GM18505 (cell line): ENCODE measurements around the gene MYBPH.

ENCODE experiments used
- ATAC-seq: cut with Tn5 transposase; IDR thresholded peaks from one replicate; pipeline ENCODE4 v1.9.1; 2021; ENCODE audit not compliant: unreplicated experiment
- POLR2A ChIP-seq: IDR thresholded peaks from 4 replicates; pipeline ENCODE4 v1.6.1; 2011; ENCODE audit warnings: borderline replicate concordance; ENCODE audit not compliant: insufficient read depth, insufficient read length; ENCODE audit errors: extremely low read depth

MYBPH gene

DNA sequence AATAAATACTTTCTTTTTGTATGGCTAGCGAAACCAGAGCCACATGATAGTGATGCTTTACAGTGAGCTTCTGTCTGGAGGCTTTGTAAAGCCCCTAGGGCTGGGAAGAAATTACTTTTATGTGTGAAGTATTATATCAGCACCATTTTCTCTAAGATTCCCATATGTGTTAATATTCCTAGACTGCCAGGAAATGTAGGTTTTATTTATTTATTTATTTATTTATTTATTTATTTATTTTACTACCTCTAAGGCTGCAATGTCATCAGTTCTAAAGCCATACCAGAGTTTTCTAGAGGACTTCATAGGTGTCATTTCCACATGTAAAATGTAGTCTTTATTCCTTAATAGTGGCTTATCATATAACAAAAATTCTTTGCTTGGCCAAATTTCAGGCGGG lies 15.3 kb upstream of the MYBPH start:
- no peak for ATAC-seq
- no peak for TF ChIP-seq POLR2A

DNA sequence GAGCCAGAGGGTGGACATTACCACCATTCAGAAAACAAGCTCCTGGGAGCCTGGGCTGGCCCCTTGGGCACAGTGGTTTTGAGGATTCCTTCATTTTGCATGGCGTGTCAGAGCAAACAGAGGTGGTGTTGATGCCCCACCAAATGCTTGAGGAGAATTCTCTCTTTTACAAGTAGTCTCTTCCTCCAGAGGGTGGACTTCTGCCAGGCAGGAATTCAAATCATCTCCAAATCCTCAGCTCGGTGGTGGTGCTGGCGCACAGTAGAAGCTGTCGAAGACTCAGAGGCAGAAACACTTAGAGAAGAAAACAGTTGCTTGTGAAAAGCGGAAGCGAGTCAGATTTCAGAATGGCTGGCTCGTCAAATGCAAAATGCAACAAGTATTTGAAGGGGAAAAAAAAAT lies 14.3 kb upstream of the MYBPH start:
- no peak for TF ChIP-seq POLR2A
- ATAC-seq = no peak

DNA sequence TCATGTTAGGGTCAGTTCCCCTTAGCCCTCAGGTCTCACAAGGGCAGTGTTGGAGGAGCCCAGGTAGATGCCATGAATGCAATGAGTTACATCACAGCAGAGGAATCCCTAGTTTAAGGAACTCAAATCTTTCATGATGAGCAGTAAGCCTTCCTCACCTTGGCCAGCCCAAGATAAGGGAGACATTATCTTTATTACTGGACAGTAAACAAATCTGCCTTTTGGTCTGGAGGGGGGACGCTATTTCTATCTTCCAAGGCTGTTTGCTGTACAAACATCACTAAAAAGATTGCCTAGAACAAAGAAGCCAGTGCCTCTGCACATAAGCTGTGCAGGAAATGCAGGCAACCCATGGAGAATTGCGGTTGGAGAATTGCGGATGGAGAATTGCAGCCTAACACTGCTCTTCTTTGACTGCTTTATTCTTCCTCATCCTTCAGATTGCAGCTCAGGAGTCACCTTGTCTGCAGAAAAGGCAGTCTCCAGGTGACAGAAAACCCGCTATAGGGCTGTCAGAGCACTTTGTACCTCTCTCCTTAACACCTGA lies 13.1 kb upstream of the MYBPH start:
- no peak for ATAC-seq
- no peak for TF ChIP-seq POLR2A

DNA sequence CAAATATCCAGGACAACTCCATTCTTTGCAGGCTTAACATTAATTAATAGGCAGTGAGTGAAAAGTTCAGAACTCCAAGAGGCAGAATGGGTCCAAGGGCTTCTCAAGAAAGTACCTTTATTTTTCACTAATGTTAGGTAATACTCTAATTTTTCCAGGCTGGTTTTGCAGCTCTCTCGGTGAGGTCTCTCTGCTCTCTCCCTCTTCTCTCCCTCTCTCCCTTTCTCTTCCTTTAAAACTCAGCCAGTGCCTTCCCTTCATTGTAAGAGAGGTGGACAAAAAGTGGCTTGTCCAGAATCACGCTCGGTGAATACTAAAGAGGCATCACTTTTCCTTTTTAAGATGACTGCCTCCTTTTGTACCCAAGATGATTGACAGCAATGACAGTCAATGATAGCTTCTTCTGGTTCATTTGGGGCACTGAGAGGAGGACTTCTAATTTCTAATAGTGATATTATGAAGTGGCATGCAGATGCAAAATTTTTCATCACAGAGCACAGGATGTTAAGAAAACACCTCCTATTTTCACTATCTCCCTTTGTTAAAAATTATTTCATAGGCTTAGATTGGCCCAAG lies 12.2 kb upstream of the MYBPH start:
- no peak for TF ChIP-seq POLR2A
- no peak for ATAC-seq

DNA sequence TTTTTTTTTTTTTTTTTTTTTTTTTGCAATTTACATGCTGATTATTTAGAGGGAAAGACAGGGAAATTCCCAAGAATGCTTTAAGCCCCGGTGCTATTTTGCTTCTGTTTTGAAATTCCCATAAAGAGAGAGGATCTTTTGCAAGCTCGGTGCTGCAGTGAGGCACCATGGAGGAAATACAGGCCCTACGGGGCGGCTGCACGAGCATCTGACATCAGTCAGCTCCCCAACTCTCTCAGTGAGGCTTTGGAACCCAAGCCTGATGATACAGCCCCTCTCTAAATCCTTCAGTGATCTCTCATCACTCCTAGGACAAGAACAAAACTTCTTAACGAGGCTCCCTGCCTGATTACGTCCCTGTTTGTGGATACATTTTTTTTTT lies 11.7 kb upstream of the MYBPH start:
- no peak for ATAC-seq
- TF ChIP-seq POLR2A = no peak

DNA sequence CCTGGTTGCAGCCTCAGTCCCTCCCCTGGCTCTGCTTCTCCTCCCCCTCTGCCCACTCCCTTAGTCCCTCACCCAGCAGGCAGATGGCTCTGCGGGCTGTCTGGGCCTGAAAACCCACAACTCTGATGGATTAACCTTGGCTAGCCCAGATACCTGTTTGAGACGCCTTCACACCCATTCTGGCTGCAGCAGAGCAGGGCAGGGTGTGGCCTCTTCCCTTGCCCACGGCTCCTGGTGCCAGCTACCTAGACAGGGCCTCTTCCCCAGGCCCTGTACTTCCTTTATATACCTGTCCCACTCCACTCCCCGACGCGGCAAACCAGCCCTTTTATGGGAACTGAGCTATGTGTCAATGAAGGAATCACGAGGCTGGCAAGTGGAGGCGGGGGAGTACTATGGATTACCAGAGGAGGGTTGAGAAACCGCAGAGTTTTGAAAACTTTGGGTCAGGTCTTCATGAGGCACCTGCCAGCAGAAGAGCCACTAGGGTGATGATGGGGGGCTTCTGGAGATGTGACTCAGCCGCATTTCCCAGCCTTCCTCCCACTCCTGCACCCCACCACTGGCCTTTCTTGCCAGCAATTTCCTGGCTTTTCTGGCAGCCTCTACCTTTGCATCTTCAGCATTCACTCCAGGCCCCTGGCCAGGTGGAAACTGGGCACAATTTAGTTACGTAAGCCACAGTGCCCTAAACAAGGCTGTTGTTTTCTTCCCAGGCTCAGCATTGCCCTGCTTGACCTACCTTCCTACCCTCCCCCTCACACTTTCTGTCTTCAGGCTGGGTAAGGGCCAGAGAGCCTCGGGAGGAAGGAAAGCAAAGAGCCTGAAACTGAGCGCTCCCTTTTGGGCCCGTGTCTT lies 11.0 kb upstream of the MYBPH start, which contains the start of gene CHI3L1:
TSS of gene CHI3L1 (minus strand) at position 259 of the 858 bp plus-strand sequence. CDS start at position 178, 81 bp downstream.
- no peak for ATAC-seq
- TF ChIP-seq POLR2A = no peak

DNA sequence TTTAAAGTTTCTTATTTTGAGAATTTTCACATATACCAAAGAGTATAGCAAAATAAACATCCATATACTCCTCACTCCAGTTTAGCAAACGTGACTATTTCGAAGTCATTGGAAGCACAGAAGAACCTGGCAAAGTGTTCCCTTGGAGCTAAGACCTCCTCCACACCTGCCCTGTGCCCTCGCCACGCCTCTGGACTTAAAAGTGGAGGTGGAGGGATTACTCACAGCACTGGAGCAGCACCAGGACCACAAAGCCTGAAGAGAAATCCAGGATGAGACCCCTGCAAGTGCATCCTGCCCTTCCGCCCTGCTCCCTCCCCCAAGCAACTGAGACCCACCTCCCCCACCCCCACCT lies 10.4 kb upstream of the MYBPH start:
- TF ChIP-seq POLR2A = no peak

DNA sequence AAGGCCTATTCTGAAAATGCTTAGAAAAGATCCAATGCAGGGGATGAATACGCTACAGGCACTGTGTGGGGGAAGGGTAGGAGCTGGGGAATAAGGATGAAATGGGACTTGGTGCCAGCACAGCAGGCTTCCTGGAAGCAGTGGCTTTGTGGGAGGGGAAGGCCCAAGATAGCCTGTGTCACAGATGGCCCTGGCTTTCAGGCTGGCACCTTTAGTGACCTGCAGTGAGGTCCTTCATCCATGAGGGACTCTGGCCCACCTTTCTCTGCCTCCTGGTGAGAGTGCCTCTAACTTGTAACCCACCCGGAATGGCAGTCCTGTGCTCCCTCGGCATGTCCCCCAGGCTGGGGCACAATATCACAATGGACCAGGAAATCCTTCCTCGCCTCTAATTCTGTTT lies 10.0 kb upstream of the MYBPH start:
- no peak for TF ChIP-seq POLR2A
- ATAC-seq = no peak

More for the DNA sequence above, 10.4 kb upstream of the MYBPH start:
- no peak for ATAC-seq

DNA sequence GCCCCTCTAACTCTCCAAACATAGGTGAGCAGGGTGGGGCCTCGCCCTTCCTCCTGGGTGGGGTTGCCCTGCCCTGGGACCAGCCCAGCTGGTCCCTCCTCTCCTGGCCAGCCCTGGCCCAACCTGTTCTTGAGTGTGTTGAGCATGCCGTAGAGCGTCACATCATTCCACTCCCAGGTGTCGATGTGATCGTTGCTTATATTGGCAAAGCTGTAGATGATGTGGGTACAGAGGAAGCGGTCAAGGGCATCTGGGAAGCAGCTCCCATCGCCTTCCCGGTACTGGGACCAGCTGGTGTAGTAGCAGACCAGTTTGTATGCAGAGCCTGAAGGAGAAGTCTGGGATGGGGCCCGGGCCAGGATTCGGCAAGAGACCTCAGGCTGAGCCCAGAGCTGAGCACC lies 9.4 kb upstream of the MYBPH start:
- no peak for ATAC-seq
- no peak for TF ChIP-seq POLR2A

DNA sequence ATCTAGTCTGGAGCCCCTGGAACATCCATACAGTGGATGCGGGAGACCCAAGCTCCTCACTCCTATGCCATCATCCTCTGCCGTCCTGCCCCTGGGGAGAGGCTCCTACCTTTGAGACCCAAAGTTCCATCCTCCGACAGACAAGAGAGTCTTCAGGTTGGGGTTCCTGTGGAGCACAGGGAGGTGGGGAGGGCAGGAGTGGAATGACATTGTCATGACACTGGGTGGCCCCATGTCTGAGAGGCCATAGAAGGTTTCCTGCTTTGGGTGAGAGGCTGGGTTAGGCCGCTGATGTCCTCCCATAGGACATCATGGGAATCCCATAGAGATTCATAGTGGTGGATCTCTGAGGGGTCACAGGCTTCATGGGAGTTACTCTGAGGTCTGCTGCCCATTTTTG lies 8.8 kb upstream of the MYBPH start:
- no peak for ATAC-seq

DNA sequence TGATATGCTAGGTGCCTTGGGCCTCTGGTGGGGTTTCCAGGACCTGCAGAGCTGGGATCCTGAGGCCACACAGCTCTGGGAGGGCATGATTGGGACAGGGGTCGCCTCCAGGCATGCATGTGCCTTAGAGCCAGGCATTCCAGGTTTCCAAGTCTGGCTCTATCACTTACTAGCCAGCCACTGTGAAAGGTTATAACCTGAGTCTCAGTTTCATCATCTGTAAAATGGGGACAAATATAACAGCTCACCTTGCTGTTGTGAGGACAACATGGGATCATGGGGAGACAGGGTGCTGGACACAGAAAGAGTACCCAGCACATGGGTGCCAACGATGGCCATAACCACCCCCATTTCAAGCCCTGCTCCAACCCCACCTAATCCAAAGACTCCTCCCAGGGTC lies 8.2 kb upstream of the MYBPH start:
- TF ChIP-seq POLR2A = no peak
- ATAC-seq = no peak

More for the DNA sequence above, 8.8 kb upstream of the MYBPH start:
- no peak for TF ChIP-seq POLR2A

DNA sequence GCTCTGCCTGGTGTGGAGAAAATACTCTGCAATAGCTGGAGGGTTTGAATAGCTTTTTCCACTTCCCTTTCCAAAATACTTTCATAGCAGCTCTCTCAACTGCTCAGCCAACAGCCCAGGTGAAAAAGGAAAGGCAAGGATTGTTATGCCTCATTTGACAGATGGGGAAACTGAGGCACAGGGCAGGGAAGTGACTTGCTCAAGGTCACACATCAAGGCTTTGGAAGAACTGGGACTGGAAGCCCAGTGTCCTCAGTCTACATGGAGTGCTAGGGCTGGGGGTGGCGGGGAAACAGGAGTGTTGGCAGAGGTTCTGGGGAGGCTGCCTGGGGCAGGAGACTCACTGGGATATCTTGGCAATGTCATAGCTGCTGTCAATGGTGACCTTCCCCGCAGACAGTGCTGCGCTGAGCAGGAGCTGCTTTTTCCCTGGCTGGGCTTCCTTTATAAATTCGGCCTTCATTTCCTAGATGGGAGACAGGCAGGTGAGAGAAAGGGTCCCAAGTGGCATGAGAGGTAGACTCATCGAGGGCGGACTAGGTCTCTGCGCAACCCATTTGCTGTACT lies 6.8 kb upstream of the MYBPH start:
- TF ChIP-seq POLR2A = no peak

DNA sequence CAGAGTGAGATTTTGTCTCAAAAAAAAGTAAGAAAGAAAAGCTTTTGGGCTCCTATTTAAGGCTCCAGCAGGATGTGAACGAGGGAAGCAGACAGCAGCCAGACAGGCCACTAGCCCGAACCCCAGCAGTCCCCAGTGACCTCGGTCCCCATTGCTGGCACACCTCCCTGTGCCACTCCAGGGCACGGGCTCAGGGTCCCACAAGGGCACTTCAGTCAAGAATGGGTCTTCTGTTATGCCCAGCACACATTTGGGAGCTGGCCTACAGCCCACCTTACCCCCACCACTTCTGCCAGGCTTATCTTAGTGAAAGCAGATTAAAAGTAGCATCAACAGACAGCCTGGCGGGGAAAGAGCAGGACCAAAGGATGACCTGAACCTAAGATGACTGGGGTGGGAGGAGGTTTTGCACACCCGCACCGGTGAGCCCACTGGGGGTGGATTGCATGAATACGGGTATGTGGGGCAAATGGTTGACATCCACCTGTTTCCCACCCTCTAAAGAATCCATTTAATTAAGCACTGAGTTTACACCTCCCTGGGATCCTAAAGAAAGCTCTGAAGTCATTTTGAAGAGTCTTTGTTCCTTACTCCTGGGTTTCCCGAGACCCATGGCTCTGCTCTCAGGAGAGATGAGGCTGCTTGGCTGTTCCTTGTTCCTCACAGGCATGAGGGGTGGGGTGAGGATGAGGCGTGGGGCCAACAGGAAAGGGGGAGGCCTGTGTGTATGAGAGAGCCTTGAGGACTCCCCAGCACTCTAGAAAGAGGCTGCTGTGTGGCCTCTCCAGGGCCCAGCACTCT lies 6.2 kb upstream of the MYBPH start:
- ATAC-seq = no peak
- TF ChIP-seq POLR2A = no peak

More for the DNA sequence above, 6.8 kb upstream of the MYBPH start:
- no peak for ATAC-seq

DNA sequence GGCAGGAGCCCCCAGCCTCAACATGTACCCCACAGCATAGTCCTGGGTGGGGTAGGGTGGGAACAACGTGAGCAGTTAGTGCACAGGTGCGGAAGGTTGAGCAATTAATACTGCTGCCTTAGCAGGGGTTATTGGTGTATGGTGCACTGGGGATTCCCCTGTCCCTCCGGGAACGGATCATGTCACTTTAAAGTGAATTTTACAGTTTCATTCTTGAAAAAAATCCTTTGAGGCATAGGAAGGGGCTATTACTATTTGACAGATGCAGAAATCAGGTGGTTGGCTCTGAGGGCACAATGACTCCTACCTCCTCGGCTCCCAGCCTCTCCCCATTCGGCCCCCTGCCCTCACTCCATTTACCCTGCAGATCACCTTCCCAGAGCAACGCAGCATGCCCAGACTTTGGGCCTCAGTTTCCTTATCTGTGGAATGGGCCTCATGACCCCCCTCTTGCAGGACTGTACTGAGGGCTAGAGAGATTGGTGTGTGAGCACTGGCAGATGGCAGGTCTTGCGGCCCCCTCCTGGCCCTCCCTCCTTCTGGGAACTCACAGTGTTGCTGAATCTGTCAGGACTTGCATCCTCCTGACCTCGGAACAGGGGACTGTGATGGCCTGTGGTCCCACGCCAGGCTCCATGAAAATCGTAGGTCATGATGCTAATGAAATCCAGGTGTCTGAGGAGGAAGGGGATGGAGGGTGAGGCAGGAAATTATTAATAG lies 5.1 kb upstream of the MYBPH start:
- no peak for ATAC-seq

More for the DNA sequence above, 5.1 kb upstream of the MYBPH start:
- TF ChIP-seq POLR2A = no peak
